Mononuclear cell (primary cell): ENCODE results near the gene POLR2B. TPM values are rescaled to one million over a fixed set of nuclear protein-coding genes. Genes with fewer than 3 reads are reported as not detected.

ENCODE experiments used
- H3K27me3 ChIP-seq: 2 replicates; pipeline ENCODE4 v1.6.0; 2011; ENCODE audit warnings: low read length, control low read depth; ENCODE audit not compliant: insufficient read depth
- H3K4me1 ChIP-seq: 2 replicates; pipeline ENCODE4 v1.5.1; 2011; ENCODE audit warnings: mild to moderate bottlenecking, low read length, control low read depth; ENCODE audit not compliant: insufficient read depth
- H3K4me3 ChIP-seq: 2 replicates; pipeline ENCODE4 v1.5.1; 2011; ENCODE audit warnings: mild to moderate bottlenecking, low read length, moderate library complexity
- H3K9me3 ChIP-seq: 2 replicates; pipeline ENCODE4 v1.5.1; 2011; ENCODE audit warnings: low read depth, mild to moderate bottlenecking, control low read depth, low read length
- total RNA-seq: library from RNA; depleted of rRNA; stranded (reverse); fragments of >200 nt; gene quantifications from one replicate; pipeline ENCODE4 v1.2.3, GENCODE V29; 2012

The POLR2B gene
- total RNA-seq, 1 donor: 70.5 TPM

- Histone ChIP-seq H3K4me1 (peaks cover 47% of the 10 kb centered on the region), H3K4me3 (peak overlapping the region; percentile 92), H3K9me3 (peaks cover 6% of the 10 kb centered on the region), H3K27me3 (no peaks in the 10 kb centered on the region)
Observed at GRCh38 chr4:56976283-56976836, 2.3 kb upstream of the POLR2B start.

GRCh38 chr4:56976837-56977320, 1.8 kb upstream of the POLR2B start:
- Histone ChIP-seq H3K4me3 (peak overlapping the region; percentile 92), H3K4me1 (peaks cover 51% of the 10 kb centered on the region), H3K27me3 (no peaks in the 10 kb centered on the region), H3K9me3 (peaks cover 6% of the 10 kb centered on the region)

GRCh38 chr4:56977321-56978012, 1.2 kb upstream of the POLR2B start, which contains the start of gene NOA1:
Gene NOA1 (minus strand): TSS chr4:56977606. CDS start chr4:56977585, 21 bp downstream.
- Histone ChIP-seq H3K4me1 (peaks cover 57% of the 10 kb centered on the region), H3K9me3 (peaks cover 6% of the 10 kb centered on the region), H3K4me3 (peak within 1 kb of the TSS; percentile 92), H3K27me3 (no peaks in the 10 kb centered on the region)

- H3K27me3 ChIP-seq: no peaks in the 10 kb centered on the region
- peaks cover 64% of the 10 kb centered on the region for H3K4me1 ChIP-seq
- no peaks in the 10 kb centered on the region for H3K9me3 ChIP-seq
- H3K4me3 ChIP-seq: peak overlapping the region; percentile 92
Observed at GRCh38 chr4:56979421-56980072, 851 bp downstream of the POLR2B start.

- Histone ChIP-seq H3K4me1 (peaks cover 41% of the 10 kb centered on the region), H3K4me3 (no peak overlapping the region), H3K9me3 (no peaks in the 10 kb centered on the region), H3K27me3 (no peaks in the 10 kb centered on the region)
Observed at GRCh38 chr4:56981795-56982201, 3.1 kb downstream of the POLR2B start.

- Histone ChIP-seq H3K4me3 (no peak overlapping the region), H3K9me3 (no peaks in the 10 kb centered on the region), H3K27me3 (no peaks in the 10 kb centered on the region), H3K4me1 (peaks cover 26% of the 10 kb centered on the region)
Observed at GRCh38 chr4:56986192-56986591, 7.5 kb downstream of the POLR2B start.

GRCh38 chr4:56986952-56987351, 8.3 kb downstream of the POLR2B start:
- Histone ChIP-seq H3K9me3 (no peaks in the 10 kb centered on the region), H3K4me1 (peaks cover 20% of the 10 kb centered on the region), H3K4me3 (no peak overlapping the region), H3K27me3 (no peaks in the 10 kb centered on the region)

- Histone ChIP-seq H3K4me1 (peaks cover 3% of the 10 kb centered on the region), H3K27me3 (no peaks in the 10 kb centered on the region), H3K4me3 (no peak overlapping the region), H3K9me3 (no peaks in the 10 kb centered on the region)
Observed at GRCh38 chr4:56990109-56990905, 11.6 kb downstream of the POLR2B start.

GRCh38 chr4:56995525-56995924, 16.8 kb downstream of the POLR2B start:
- Histone ChIP-seq H3K27me3 (no peaks in the 10 kb centered on the region), H3K4me1 (no peaks in the 10 kb centered on the region), H3K4me3 (no peak overlapping the region)

GRCh38 chr4:56999751-57000150, 21.1 kb downstream of the POLR2B start:
- H3K27me3 ChIP-seq: no peaks in the 10 kb centered on the region
- H3K4me3 ChIP-seq: no peak overlapping the region
- no peaks in the 10 kb centered on the region for H3K9me3 ChIP-seq
- no peaks in the 10 kb centered on the region for H3K4me1 ChIP-seq

More at GRCh38 chr4:56995525-56995924, 16.8 kb downstream of the POLR2B start:
- no peaks in the 10 kb centered on the region for H3K9me3 ChIP-seq

- H3K9me3 ChIP-seq: no peaks in the 10 kb centered on the region
- H3K4me3 ChIP-seq: no peak overlapping the region
- H3K4me1 ChIP-seq: no peaks in the 10 kb centered on the region
- no peaks in the 10 kb centered on the region for H3K27me3 ChIP-seq
Observed at GRCh38 chr4:57013543-57014120, 34.9 kb downstream of the POLR2B start.

GRCh38 chr4:57018980-57019379, 40.3 kb downstream of the POLR2B start:
- Histone ChIP-seq H3K9me3 (no peaks in the 10 kb centered on the region), H3K27me3 (no peaks in the 10 kb centered on the region), H3K4me1 (no peaks in the 10 kb centered on the region), H3K4me3 (no peak overlapping the region)

- no peaks in the 10 kb centered on the region for H3K27me3 ChIP-seq
- no peaks in the 10 kb centered on the region for H3K4me1 ChIP-seq
- no peak overlapping the region for H3K4me3 ChIP-seq
- no peaks in the 10 kb centered on the region for H3K9me3 ChIP-seq
Observed at GRCh38 chr4:57020467-57021101, 41.9 kb downstream of the POLR2B start.

GRCh38 chr4:57023104-57023503, 44.4 kb downstream of the POLR2B start:
- no peaks in the 10 kb centered on the region for H3K9me3 ChIP-seq
- H3K27me3 ChIP-seq: no peaks in the 10 kb centered on the region
- no peak overlapping the region for H3K4me3 ChIP-seq
- H3K4me1 ChIP-seq: no peaks in the 10 kb centered on the region
